Activated CD4-positive, alpha-beta T cell treated with anti-CD3 and anti-CD28 coated beads, Interleukin-2, amount 50 U/mL, for 24 hours (primary cell): ENCODE measurements around the gene CAMK4.
"Not testable (repeated sequence)": the region's sequence is repeated elsewhere in the genome, so short reads cannot be mapped to it uniquely, and the experiment has no call there.

Experiments
- DNase-seq, 2 donors: peaks; one replicate each; pipeline ENCODE4 v3.0.0-alpha.2; 2020; ENCODE audit warnings: low read depth in 1 of 2, low spot score in 1 of 2

Gene CAMK4

DNA sequence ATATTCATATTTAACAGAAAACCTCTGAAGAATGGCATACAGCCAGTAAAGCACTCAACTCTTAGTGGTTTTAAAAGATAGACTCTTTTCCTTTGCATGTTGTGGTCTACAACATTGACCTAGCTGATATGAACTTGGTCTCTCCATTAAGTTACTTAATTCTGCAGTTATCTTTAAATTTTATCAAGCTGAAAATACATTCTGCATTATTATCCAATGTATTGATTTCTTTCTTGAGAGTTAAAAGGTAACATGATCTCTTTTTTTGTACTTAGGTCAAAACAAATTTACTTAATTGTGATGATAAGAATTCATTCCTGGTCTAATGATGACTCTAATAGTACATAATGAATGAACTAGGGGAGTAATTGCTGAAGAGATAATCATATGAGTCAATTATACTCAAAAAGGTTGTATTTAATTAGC lies 155.2 kb downstream of the CAMK4 start:
- DNase-seq = no peak

DNA sequence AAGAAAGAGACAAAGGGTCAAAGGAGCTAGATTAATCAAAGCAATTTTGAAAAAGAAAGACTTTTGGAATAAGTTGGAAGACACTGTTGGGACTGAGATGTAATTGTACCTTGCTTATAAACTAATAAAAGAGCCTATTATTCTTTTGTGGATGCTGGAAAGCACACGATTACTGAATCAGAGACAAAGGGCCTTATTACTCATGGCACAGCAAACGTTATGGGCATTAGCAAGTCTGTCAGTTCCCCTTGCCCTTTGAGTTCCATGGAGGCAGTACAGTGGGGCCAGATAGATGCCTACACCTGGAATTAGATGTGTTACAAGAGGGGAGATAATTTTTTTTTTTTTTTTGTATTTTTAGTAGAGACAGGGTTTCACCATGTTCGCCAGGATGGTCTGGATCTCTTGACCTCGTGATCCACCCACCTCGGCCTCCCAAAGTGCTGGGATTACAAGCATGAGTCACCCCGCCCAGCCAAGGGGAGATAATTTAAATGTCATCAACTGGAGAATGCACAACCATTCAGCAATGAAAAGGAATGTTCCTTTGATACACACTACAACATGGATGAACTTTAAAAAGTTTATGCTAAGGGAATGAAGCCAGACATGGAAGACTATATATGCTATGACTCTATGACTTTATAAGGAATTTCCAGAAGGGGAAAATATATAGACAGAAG lies 159.2 kb downstream of the CAMK4 start:
- no peak for DNase-seq

- no peak for DNase-seq
These were observed 160.0 kb downstream of the CAMK4 start for GRCh38 chr5:111384220-111384619.

DNA sequence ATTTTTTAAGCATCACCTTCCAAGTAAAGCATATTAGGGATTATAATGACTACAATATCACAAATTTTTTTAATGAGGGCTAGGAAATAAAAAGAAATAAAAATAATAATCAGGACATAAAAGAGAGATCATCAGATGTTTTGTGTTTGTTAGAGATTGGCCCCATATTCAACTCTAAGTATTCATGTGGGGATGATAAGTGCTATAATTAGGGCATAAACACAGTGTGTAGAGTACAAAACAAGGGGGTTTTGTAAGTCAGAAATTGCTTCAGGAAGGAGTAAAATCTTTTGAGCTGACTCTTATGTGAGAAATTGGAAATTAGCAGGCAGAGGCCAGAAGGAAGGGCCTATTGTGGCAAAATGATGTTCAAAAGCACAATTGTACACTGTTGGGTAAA lies 160.9 kb downstream of the CAMK4 start:
- DNase-seq = no peak

GRCh38 chr5:111385970-111386831 lies 162.0 kb downstream of the CAMK4 start:
- DNase-seq = no peak

DNA sequence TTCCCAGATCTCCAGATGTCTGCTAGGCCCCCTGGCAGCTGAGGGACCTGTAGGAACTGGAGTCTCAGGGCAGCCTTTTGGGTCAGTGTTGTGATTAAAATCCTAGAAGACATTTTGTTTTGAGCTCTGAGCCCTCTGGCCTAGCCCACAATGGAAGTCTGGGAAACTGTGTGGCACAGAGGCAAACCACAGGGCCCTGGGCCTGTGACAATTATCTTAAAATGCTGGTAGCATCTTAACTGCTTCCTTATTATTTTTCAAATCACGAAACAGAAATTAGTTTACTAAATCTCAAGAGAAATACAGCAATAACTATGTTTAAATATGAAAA lies 162.6 kb downstream of the CAMK4 start:
- DNase-seq = no peak

- no peak for DNase-seq
These were observed 163.2 kb downstream of the CAMK4 start for GRCh38 chr5:111387361-111387760.

- DNase-seq = no peak
These were observed 165.4 kb downstream of the CAMK4 start for GRCh38 chr5:111389390-111390082.

DNA sequence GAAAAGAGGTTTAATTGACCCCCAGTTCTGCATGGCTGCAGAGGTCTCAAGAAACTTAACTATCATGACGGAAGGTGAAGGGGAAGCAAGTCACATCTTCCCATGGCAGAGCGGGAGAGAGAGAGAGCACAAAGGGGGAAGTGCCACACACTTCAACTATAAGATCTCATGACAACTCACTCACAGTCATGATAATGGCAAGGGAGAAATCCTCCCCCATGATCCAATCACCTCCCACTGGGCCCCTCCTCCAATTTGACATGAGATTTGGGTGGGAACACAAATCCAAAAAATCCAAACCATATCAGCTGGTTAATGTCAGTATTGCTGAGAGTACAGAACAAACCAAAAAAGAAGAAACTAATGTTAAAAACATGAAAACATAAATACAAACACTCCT lies 168.0 kb downstream of the CAMK4 start:
- no peak for DNase-seq

GRCh38 chr5:111394586-111394985 lies 170.4 kb downstream of the CAMK4 start:
- DNase-seq = no peak

GRCh38 chr5:111398013-111398412 lies 173.8 kb downstream of the CAMK4 start:
- DNase-seq = no peak

DNA sequence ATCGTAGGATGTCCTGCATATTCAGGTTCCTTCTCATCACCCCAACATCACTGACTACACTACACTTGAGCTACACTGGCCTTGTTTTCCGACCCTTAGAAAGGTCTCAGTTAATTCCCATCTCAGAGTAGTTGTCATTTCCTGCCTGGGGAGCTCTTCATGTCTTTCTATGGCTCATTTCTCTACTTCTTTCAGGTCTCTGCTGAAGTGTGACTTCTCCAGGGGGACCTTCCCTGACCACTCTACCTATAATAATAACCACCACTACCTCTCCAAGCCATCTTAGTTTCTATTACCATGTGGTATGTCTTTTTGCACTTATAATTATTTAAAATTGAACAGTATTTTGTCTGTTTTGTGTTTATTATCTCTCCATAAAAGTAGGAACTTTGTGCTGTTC lies 174.9 kb downstream of the CAMK4 start:
- no peak for DNase-seq

DNA sequence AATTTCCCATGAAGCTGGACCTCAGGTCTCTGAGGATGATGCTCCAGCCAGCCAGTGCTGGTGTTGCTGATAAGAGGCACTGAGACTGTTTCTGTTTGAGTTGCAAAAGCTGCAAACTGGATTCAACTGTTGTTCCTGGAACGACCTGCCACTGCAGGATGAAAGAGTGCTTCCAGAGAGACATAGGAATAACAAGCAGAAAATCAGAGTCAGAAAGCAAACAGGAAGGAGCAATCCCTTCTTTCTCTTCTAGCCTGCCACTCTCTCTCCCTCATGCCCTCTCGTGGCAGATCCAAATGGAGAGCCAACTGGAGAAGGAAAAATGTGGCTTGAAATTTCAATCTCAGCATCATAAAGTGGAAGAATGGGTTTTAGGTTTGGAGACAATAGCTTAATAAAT lies 177.7 kb downstream of the CAMK4 start:
- no peak for DNase-seq

DNA sequence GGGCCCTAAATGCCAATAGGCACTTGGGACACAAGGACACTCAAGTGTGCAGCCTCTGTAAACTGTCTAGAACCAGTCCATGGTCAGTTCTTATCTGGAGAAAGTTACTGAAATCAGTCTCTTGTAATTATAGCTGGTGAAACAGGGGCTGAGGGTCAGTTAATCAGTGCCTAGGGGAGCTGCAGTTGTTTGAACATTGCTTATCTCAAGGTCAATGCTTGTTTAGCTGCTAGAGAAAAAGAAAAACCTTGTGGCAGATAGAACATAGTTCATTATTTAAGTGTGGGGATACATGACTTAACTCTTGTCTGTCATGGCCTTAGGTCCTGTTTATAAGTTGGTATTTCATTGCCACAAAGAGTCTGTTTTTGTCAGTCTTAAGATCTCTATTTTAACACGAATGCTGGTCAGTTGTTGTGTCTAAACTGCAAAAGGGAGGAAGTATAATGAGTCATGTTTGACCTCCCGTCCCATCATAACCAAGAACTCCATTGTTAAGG lies 180.1 kb downstream of the CAMK4 start:
- no peak for DNase-seq

DNA sequence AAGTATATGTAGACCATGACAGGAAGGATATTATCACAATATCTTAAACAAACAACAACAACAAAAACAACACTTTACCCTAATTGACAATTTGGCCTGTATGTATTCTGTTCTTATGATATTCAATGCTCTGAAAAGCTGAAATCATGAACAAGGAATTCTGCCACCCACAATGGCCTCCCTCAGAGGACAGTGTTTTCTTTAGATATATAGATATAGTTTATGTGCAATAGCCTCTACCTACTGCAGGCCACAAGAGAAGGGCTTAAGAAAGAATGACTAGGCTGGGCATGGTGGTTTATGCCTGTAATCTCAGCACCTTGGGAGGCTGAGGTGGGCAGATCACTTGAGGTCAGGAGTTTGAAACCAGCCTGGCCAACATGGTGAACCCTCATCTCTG lies 183.4 kb downstream of the CAMK4 start:
- no peak for DNase-seq

- DNase-seq = no peak
These were observed 184.6 kb downstream of the CAMK4 start for GRCh38 chr5:111408817-111409216.

DNA sequence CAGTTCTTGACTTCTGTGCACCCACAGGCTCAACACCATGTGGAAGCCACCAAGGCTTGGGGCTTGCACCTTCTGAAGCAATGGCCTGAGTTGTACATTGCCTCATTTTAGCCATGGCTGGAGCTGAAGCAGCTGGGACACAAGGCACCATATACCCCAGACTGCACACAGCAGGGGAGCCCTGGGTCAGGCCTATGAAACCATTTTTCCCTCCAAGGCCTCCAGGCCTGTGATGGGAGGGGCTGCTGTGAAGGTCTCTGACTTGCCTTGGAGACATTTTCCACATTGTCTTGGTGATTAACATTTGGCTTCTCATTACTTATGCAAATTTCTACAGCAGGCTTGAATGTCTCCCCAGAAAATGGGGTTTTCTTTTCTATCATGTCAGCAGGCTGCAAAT lies 185.1 kb downstream of the CAMK4 start:
- not testable (repeated sequence) for DNase-seq

- not testable (repeated sequence) for DNase-seq
These were observed 185.9 kb downstream of the CAMK4 start for GRCh38 chr5:111410067-111410466.

- no peak for DNase-seq
These were observed 187.1 kb downstream of the CAMK4 start for GRCh38 chr5:111411301-111411700.

GRCh38 chr5:111412593-111412992 lies 188.4 kb downstream of the CAMK4 start:
- no peak for DNase-seq

DNA sequence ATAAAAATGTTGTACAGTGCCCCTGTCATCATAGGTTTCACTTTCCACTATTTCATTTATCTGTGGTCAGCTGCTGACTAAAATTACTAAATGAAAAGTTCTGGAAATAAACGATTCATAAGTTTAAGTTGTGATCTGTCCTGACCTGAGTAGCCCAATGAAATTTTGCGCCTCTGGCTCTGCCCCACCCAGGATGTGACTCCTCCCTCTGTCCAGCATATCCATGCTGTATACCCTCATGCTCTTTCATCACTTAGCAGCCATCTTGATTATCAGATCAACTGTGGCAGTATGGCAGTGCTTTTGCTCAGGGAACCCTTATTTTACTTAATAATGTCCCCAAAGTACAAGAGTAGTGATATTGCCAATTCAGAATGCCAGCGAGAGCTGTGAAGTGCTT lies 190.9 kb downstream of the CAMK4 start:
- DNase-seq = no peak

DNA sequence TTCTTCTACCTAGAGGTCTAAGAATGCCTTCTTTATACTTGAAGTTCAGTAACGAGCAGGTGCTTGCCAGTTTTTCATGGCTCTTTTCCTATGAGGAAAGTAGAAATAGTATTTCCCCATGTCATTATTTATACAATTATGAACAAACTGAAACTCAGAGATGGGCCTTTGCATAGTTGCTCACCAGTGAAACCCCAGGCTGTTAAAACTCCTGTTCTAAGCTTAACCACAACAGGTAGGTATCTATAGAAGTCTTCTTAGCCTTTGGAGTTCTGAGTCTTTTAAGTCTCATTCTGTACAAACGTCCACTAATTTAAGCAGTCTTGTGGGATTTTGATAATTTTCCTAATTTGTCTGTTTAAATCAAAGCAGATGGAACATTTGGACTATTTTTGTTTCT lies 198.1 kb downstream of the CAMK4 start:
- DNase-seq = no peak
